GM19238 (cell line): ENCODE data around the gene HERPUD2.
"Not testable (repeated sequence)": the region's sequence is repeated elsewhere in the genome, so short reads cannot be mapped to it uniquely, and the experiment has no call there.

Source experiments
- DNase-seq: peaks from one replicate; pipeline ENCODE4 v3.0.0; 2011; ENCODE audit warnings: low spot score; ENCODE audit not compliant: insufficient read length

HERPUD2 gene

GRCh38 chr7:35617041-35617440 lies 77.9 kb downstream of the HERPUD2 start:
- DNase-seq = no peak

GRCh38 chr7:35613150-35613549 lies 81.8 kb downstream of the HERPUD2 start:
- DNase-seq = no peak

- no peak for DNase-seq
Measured at GRCh38 chr7:35605760-35606159, 89.2 kb downstream of the HERPUD2 start.

- DNase-seq = no peak
Measured at GRCh38 chr7:35604595-35604994, 90.3 kb downstream of the HERPUD2 start.

- no peak for DNase-seq
Measured at GRCh38 chr7:35599645-35600044, 95.3 kb downstream of the HERPUD2 start.

DNA sequence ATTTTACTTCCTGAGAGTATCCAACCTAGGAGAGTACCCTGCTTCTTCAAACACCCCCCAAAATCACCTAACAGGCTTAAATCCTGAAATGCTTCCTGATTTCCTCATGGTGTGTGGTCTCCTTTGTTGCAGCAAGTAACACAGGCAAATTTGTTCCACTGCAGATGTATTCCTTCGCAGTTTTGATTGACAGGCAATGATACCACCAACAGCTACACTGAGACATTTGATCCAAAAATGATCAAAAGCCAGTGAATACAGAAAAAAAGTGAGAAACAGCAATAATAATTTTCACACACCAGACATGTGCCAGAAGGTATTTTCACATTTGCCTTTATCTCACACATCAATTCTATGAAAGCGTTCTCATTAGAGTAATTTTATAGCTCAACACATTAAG lies 95.9 kb downstream of the HERPUD2 start:
- DNase-seq = no peak

GRCh38 chr7:35596061-35596460 lies 98.9 kb downstream of the HERPUD2 start:
- no peak for DNase-seq

DNA sequence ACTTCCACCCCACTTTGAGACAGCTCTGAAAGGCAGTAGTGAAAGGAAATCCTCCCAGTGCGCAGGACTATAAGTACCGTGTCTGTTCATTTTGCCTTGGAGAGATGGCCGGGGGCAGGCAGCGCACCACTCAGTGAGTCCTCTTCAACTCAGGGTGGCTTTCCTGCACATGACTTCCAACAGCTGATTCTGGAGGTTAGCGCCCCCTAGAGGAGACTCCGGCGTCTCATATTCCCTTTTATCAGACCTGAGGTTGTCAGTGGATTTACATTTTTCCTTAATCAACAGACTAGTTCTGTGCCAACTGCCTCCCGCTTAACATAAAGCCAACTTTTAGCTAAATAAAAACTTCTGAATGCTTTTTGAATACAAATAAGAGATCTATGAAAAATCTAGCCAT lies 101.0 kb downstream of the HERPUD2 start:
- no peak for DNase-seq

- DNase-seq = no peak
Measured at GRCh38 chr7:35588647-35589046, 106.3 kb downstream of the HERPUD2 start.

GRCh38 chr7:35584990-35585389 lies 109.9 kb downstream of the HERPUD2 start:
- DNase-seq = no peak

- not testable (repeated sequence) for DNase-seq
Measured at GRCh38 chr7:35584533-35584932, 110.4 kb downstream of the HERPUD2 start.
